Activated naive CD4-positive, alpha-beta T cell treated with anti-CD3 and anti-CD28 coated beads for 36 hours (primary cell): Measurements from ENCODE around the gene OR4S1. TPM values are rescaled to one million over a fixed set of nuclear protein-coding genes. Genes with fewer than 3 reads are reported as not detected.
"Not testable (repeated sequence)": the region's sequence is repeated elsewhere in the genome, so short reads cannot be mapped to it uniquely, and the experiment has no call there.

Experiments
- CTCF ChIA-PET: fragments of 350-600 bp; sonication (Branson Sonifier 250); formaldehyde crosslinking; loops from one replicate; lab custom pipeline; 2021; ENCODE audit warnings: antibody characterized with exemption; lab: Charles Lee
- DNase-seq: peaks from one replicate; pipeline ENCODE4 v3.0.0-alpha.2; 2020
- H3K27ac Mint-ChIP-seq: one replicate; pipeline ENCODE4 v1.8.0; 2021; ENCODE audit warnings: mild to moderate bottlenecking, mixed read lengths
- H3K27me3 Mint-ChIP-seq: one replicate; pipeline ENCODE4 v1.8.0; 2021; ENCODE audit warnings: low read depth, mixed read lengths
- H3K36me3 Mint-ChIP-seq: one replicate; pipeline ENCODE4 v1.8.0; 2021; ENCODE audit warnings: low read depth, mixed read lengths
- H3K4me1 Mint-ChIP-seq: one replicate; pipeline ENCODE4 v1.8.0; 2021; ENCODE audit warnings: low read depth, mixed read lengths
- H3K4me3 Mint-ChIP-seq: one replicate; pipeline ENCODE4 v1.8.0; 2021; ENCODE audit warnings: mild to moderate bottlenecking, moderate library complexity, mixed read lengths
- H3K9me3 Mint-ChIP-seq: one replicate; pipeline ENCODE4 v1.8.0; 2021; ENCODE audit warnings: mixed read lengths
- intact Hi-C: fragments of 100-400 bp; cut with micrococcal nuclease; formaldehyde crosslinking; loops from one replicate; pipeline ENCODE4 v1.15.1; 2023
- total RNA-seq, 2 experiments: library from RNA; stranded (reverse); gene quantifications; one replicate each; pipeline ENCODE4 v1.2.3, GENCODE V29; 2021

OR4S1 gene, protein sequence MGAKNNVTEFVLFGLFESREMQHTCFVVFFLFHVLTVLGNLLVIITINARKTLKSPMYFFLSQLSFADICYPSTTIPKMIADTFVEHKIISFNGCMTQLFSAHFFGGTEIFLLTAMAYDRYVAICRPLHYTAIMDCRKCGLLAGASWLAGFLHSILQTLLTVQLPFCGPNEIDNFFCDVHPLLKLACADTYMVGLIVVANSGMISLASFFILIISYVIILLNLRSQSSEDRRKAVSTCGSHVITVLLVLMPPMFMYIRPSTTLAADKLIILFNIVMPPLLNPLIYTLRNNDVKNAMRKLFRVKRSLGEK
- total RNA-seq: not detected

DNA sequence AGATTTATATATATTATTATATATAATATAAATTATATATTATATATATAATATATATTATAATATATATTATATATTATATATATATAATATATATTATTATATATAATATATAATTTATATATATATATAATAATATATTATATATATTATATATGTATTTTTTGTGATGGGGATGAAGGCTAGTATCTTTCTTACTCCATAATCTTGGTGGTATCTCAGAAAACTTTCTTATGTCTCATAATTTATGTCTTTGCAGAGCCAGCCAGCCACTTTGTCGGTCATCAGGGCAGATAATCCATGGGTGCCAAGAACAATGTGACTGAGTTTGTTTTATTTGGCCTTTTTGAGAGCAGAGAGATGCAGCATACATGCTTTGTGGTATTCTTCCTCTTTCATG is at the start of gene OR4S1:
Gene OR4S1 (plus strand): TSS at position 301 of the 400 bp plus-strand sequence. CDS start 0 bp downstream, at position 301.
- no peaks in the 10 kb centered on the region for H3K9me3 Mint-ChIP-seq
- peaks cover 10% of the 10 kb centered on the region for H3K27me3 Mint-ChIP-seq
- no peaks in the 10 kb centered on the region for H3K36me3 Mint-ChIP-seq
- no peak within 1 kb of the TSS for H3K4me3 Mint-ChIP-seq
- no peak for DNase-seq
- CTCF ChIA-PET: interaction anchor here (0.6 to 2.9 kb wide), 2 partner anchors 71 to 133 kb away, joined by 3 to 13 read pairs; no protein-coding TSS in a partner anchor
- intact Hi-C loops: loop anchor here (2.0 to 10.0 kb wide), 3 partner anchors 133 to 1689 kb away; no protein-coding TSS in a partner anchor
- no peaks in the 10 kb centered on the region for H3K4me1 Mint-ChIP-seq
- no peak within 1 kb of the TSS for H3K27ac Mint-ChIP-seq

DNA sequence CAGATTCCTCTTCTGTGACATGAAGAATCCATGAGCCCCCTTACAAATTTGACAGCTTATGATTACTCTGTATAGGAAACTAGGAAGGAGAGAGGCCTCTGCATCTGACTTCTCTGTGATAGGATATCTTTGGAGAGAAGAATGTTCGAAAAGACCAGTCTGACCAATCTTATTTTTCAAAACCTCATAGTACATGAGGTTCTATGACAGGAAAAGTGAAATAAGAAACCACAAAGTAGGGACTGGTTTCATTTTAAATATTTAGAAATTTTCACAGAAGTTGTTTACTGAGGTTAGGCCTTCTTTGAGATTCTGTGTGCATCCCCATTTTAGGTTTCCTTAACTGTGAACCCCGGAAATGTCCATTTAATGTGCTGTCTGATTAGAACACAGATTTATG is 44.4 kb upstream of the OR4S1 start:
- Mint-ChIP-seq H3K9me3 (no peaks in the 10 kb centered on the region), H3K4me3 (no peak overlapping the region), H3K27ac (no peak overlapping the region), H3K27me3 (peaks cover 7% of the 10 kb centered on the region), H3K4me1 (no peaks in the 10 kb centered on the region), H3K36me3 (no peaks in the 10 kb centered on the region)
- CTCF ChIA-PET: no interaction called here
- DNase-seq: no peak
- intact Hi-C loops: no loop called here

DNA sequence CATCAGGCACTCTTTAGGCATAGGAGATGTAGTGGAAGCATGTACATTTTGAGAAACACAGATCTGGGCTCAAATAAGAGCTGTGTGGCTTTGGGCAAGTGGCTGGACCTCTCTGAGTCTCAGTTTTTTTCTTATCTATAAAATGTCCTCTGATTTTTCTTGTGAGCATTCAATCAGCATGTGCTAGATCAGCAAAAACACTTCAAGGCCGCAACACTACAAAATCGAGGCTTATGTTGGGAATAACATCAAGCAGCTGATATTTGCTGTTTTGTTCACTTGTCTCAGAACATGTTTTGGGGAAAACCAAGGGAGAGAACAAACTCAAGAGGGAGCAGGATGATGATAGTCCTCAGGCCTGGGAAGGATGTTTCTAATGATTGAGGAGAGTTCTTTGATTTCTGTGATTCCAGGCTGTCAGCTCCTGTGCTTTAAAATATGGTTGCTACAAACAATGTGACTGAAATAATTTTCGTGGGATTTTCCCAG is 42.6 kb upstream of the OR4S1 start, which contains the start of gene OR4X1:
Gene OR4X1 (plus strand): TSS at position 439 of the 489 bp plus-strand sequence. CDS start 0 bp downstream, at position 439.
- Mint-ChIP-seq H3K9me3 (no peaks in the 10 kb centered on the region), H3K27me3 (peaks cover 2% of the 10 kb centered on the region), H3K4me3 (no peak within 1 kb of the TSS), H3K4me1 (no peaks in the 10 kb centered on the region), H3K36me3 (no peaks in the 10 kb centered on the region), H3K27ac (no peak within 1 kb of the TSS)
- CTCF ChIA-PET: no interaction called here
- intact Hi-C loops: no loop called here
- no peak for DNase-seq

DNA sequence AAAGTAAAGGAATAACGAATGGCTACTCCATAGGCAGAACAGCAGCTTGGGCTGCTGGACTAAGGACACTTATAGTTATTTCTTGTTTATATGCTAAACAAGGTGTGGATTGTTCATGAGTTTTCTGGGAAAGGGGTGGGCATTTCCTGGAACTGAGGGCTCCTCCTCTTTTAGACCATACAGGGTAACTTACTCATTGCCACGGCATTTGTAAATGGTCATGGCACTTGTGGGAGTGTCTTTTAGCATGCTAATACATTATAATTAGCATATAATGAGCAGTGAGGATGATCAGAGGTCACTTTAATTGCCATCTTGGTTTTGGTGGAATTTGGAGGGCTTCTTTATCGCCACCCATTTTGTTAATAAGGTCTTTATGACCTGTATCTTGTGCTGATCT is 35.4 kb upstream of the OR4S1 start:
- CTCF ChIA-PET: no interaction called here
- no peak overlapping the region for H3K4me3 Mint-ChIP-seq
- peaks cover 2% of the 10 kb centered on the region for H3K27me3 Mint-ChIP-seq
- H3K27ac Mint-ChIP-seq: no peak overlapping the region
- peak; percentile 5 for DNase-seq
- H3K4me1 Mint-ChIP-seq: no peaks in the 10 kb centered on the region
- H3K36me3 Mint-ChIP-seq: no peaks in the 10 kb centered on the region
- no peaks in the 10 kb centered on the region for H3K9me3 Mint-ChIP-seq
- intact Hi-C loops: no loop called here

DNA sequence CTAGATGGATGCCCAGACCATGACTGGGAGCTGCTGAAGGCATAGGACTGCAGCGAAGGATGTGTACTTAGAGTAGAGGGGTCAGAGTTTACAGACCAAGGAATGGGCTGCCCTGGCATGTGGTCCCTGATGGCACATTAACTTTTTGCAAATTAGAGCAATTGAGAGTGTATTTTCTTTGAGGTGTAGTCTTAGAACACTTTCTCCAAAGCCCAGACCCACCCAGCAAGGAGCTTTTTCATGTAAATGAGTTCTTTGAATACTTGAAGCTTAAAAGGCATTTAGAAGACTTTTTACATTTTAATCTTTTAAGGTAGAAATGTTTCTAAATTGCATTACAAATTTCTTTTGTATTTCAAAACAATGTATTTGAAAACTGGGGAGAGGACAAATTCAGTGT is 33.4 kb upstream of the OR4S1 start:
- Mint-ChIP-seq H3K36me3 (no peaks in the 10 kb centered on the region), H3K9me3 (no peaks in the 10 kb centered on the region), H3K4me3 (no peak overlapping the region), H3K27ac (no peak overlapping the region), H3K27me3 (peaks cover 2% of the 10 kb centered on the region), H3K4me1 (no peaks in the 10 kb centered on the region)
- intact Hi-C loops: no loop called here
- CTCF ChIA-PET: no interaction called here
- DNase-seq: no peak

DNA sequence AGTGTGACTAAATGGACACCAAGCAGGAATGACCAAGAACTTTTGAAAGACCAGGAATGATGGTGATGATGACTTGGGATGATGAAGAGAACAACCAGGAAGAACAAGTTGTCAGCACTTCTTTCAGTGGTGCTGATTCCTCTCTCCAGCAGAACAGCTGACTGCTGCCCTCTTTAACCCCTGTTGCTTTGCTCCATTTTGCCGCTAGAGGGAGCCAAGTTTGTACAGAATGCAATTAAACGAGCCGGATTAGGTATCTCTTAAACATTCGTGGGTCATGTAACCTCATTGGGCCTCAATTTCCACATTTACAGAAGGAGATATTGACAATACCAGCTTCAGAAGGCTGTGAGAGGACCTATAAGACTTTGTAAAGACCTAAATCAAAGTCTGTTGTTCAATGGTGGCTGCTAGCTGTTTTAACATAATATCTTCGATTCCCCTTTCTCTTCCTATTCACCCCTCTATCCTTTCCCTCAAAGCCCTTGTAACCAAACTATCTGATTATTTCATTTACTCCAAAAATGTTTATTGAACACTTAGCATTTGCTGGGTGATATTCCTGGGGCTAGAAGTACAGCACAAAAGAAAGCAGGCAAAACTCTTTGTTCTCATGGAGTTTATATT is 1.9 kb downstream of the OR4S1 start:
- H3K4me3 Mint-ChIP-seq: no peak overlapping the region
- no peaks in the 10 kb centered on the region for H3K9me3 Mint-ChIP-seq
- CTCF ChIA-PET: interaction anchor here (0.6 to 2.9 kb wide), 6 partner anchors 9 to 1689 kb away, joined by 3 to 13 read pairs (median 4); no protein-coding TSS in a partner anchor
- peak; percentile 87 for DNase-seq
- H3K4me1 Mint-ChIP-seq: no peaks in the 10 kb centered on the region
- intact Hi-C loops: loop anchor here (1.0 to 10.0 kb wide), 4 partner anchors 135 to 1687 kb away; no protein-coding TSS in a partner anchor
- no peaks in the 10 kb centered on the region for H3K36me3 Mint-ChIP-seq
- no peak overlapping the region for H3K27ac Mint-ChIP-seq
- peaks cover 10% of the 10 kb centered on the region for H3K27me3 Mint-ChIP-seq

DNA sequence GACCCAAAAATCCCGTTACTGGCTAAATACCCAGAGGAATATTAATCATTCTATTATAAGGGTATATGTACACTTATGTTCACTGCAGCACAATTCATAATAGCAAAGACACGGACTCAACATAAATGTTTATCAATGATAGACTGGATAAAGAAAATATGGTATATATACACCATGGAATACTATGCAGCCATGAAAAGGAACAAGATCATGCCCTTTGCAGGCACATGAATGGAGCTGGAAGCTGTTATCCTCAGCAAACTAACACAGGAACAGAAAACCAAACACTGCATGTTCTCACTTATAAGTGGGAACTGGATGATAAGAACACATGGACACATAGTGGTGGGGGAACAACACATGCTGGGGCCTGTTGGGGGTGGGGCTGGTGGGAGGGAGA is 7.6 kb downstream of the OR4S1 start:
- not testable (repeated sequence) for H3K4me3 Mint-ChIP-seq

DNA sequence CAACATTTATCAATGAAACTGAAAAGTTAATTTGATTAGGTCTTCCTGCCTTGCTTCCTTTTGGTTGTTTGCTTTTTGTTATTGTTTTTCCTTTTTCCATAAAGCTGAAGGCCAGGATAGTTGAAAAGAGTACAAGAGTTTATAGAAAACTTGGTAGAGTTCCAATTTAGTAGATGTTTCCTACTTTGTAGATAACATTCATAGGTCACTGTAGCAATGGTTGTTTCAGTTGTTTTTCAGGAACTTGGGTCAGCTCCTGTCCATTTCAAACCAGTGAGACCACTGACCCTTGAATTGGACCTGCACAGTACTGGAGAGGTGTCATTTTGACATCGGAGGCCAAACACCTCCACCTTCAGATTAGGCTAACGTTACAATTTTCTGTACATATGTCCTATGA is 13.8 kb downstream of the OR4S1 start:
- H3K27ac Mint-ChIP-seq, CTCF ChIA-PET, H3K36me3 Mint-ChIP-seq, DNase-seq, H3K4me3 Mint-ChIP-seq, H3K9me3 Mint-ChIP-seq, H3K4me1 Mint-ChIP-seq: not testable (repeated sequence)
- intact Hi-C loops: loop anchor here (10.0 kb wide), 1 partner anchor 845 kb away; no protein-coding TSS in a partner anchor
- peaks cover 11% of the 10 kb centered on the region for H3K27me3 Mint-ChIP-seq

More for the DNA sequence above, 7.6 kb downstream of the OR4S1 start:
- H3K9me3 Mint-ChIP-seq, H3K36me3 Mint-ChIP-seq, DNase-seq, H3K27ac Mint-ChIP-seq, H3K4me1 Mint-ChIP-seq, CTCF ChIA-PET, H3K27me3 Mint-ChIP-seq: not testable (repeated sequence)
- intact Hi-C loops: loop anchor here (10.0 kb wide), 1 partner anchor 851 kb away; no protein-coding TSS in a partner anchor

DNA sequence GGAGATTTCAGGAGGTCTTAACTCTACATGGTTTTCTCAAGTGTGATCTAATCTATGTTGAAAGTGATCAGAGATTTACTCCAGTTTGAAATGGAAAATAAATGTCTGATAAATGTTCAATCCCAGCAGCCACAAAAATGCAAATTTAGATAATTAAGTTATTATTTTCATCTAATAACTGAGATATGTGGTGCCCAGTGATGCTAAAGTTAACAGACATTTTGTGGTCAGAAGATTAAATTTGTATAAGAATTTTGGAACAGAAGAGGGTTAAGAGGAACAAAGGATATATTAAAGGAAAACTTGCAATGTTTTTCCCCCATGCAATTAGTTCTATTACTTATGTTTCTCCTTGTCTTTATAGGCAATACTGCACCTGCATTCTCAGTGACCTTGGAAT is 18.6 kb downstream of the OR4S1 start, which contains the start of gene OR4C3:
Gene OR4C3 (plus strand): TSS at position 301 of the 400 bp plus-strand sequence. CDS start 102 bp downstream, outside the sequence.
- H3K9me3 Mint-ChIP-seq, CTCF ChIA-PET, DNase-seq, H3K4me1 Mint-ChIP-seq, H3K27me3 Mint-ChIP-seq, intact Hi-C loops, H3K27ac Mint-ChIP-seq, H3K4me3 Mint-ChIP-seq, H3K36me3 Mint-ChIP-seq: not testable (repeated sequence)

DNA sequence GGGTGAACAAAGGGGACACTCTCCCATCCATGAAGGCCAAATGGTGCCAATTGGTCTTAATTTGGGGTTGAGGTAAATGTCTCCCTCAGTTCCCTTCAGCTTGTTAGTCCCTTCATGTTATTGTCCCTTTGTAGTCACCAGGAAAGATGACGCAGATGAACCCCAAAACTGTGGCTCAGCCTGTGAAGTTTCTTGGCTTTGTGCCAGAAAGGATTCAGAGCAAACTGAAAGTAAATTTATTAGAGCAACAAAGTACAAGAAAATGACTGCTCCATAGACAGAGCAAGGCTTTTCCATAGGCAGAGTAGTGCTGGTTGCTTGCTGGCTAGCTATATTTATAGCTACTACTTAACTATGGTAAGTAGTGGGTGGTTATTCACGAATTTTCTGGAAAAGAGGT is 35.4 kb downstream of the OR4S1 start:
- no peak for DNase-seq
- intact Hi-C loops: no loop called here
- CTCF ChIA-PET: no interaction called here
- Mint-ChIP-seq H3K4me3 (no peak overlapping the region), H3K27me3 (no peaks in the 10 kb centered on the region), H3K4me1 (peaks cover 24% of the 10 kb centered on the region), H3K27ac (no peak overlapping the region), H3K36me3 (no peaks in the 10 kb centered on the region), H3K9me3 (peaks cover 10% of the 10 kb centered on the region)

DNA sequence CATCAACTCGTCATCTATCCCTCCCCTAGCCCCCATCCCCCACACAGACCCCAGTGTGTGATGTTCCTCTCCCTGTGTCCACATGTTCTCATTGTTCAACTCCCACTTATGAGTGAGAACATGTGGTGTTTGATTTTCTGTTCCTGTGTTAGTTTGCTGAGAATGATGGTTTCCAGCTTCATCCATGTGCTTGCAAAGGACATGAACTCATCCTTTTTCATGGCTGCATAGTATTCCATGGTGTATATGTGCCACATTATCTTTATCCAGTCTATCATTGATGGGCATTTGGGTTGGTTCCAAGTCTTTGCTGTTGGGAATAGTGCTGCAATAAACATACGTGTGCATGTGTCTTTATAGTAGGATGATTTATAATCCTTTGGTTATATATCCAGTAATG is 36.5 kb downstream of the OR4S1 start:
- H3K4me1 Mint-ChIP-seq: peaks cover 32% of the 10 kb centered on the region
- H3K27me3 Mint-ChIP-seq, H3K4me3 Mint-ChIP-seq, DNase-seq, intact Hi-C loops, CTCF ChIA-PET, H3K36me3 Mint-ChIP-seq, H3K27ac Mint-ChIP-seq: not testable (repeated sequence)
- H3K9me3 Mint-ChIP-seq: peaks cover 11% of the 10 kb centered on the region

DNA sequence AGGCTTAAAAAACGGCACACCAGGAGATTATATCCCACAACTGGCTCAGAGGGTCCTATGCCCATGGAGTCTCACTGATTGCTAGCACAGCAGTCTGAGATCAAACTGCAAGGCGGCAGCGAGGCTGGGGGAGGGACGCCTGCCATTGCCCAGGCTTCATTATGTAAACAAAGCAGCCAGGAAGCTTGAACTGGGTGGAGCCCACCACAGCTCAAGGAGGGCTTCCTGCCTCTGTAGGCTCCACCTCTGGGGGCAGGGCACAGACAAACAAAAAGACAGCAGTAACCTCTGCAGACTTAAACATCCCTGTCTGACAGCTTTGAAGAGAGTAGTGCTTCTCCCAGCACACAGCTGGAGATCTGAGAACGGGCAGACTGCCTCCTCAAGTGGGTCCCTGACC is 40.3 kb downstream of the OR4S1 start:
- CTCF ChIA-PET, H3K27me3 Mint-ChIP-seq, H3K4me3 Mint-ChIP-seq, H3K27ac Mint-ChIP-seq, intact Hi-C loops, DNase-seq, H3K36me3 Mint-ChIP-seq: not testable (repeated sequence)
- H3K4me1 Mint-ChIP-seq: peaks cover 31% of the 10 kb centered on the region
- peaks cover 16% of the 10 kb centered on the region for H3K9me3 Mint-ChIP-seq
